ENCODE results near the gene LIF.
"Not testable (repeated sequence)": the region's sequence is repeated elsewhere in the genome, so short reads cannot be mapped to it uniquely, and the experiment has no call there.

LIF gene

GRCh38 chr22:30219668-30220278 lies 26.8 kb downstream of the LIF start:
- H3K4me3 ChIP-seq: no peak overlapping the region
- H3K36me3 ChIP-seq: no peaks in the 10 kb centered on the region
- TF ChIP-seq, protein P1, sequence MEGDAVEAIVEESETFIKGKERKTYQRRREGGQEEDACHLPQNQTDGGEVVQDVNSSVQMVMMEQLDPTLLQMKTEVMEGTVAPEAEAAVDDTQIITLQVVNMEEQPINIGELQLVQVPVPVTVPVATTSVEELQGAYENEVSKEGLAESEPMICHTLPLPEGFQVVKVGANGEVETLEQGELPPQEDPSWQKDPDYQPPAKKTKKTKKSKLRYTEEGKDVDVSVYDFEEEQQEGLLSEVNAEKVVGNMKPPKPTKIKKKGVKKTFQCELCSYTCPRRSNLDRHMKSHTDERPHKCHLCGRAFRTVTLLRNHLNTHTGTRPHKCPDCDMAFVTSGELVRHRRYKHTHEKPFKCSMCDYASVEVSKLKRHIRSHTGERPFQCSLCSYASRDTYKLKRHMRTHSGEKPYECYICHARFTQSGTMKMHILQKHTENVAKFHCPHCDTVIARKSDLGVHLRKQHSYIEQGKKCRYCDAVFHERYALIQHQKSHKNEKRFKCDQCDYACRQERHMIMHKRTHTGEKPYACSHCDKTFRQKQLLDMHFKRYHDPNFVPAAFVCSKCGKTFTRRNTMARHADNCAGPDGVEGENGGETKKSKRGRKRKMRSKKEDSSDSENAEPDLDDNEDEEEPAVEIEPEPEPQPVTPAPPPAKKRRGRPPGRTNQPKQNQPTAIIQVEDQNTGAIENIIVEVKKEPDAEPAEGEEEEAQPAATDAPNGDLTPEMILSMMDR (IDR thresholded peaks at IDR 0.05): no peak
- H3K27ac ChIP-seq: no peak overlapping the region
- H3K4me1 ChIP-seq: peaks cover 0 to 15% (median 11%) of the 10 kb centered on the region in 4 donors
- no peaks in the 10 kb centered on the region for H3K9me3 ChIP-seq
- peaks cover 0 to 12% of the 10 kb centered on the region in 2 donors for H3K27me3 ChIP-seq
- intact Hi-C loops (cut with DNase I; ENCODE audit: low total_unique reads): no loop called here
- no peak for DNase-seq

DNA sequence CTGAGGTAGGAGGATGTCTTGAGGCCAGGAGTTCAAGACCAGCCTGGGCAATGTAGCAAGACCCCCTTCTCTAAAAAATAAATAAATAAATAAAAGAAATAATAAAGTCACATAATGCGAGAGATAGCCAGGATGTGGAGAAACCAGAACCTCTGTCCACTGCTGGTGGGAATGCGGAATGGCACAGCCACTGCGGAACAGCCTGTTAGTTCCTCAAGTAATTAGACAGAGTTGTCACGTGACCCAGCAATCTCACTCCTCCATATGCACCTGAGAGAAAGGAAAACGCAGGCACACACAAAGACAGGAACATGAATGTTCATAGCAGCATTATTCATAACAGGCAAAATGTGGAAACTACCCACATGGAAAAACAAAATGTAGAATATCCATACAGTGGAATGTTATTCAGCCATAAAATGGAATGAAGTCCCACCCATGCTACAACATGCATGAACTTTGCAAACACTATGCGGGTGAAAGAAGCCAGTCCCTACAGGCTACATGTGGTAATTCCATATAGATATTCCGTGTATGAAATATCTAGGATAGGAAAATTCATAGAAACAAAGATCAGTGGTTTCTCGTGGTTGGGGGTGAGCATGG lies 27.4 kb downstream of the LIF start:
- intact Hi-C loops (cut with DNase I; ENCODE audit: low total_unique reads): no loop called here

DNA sequence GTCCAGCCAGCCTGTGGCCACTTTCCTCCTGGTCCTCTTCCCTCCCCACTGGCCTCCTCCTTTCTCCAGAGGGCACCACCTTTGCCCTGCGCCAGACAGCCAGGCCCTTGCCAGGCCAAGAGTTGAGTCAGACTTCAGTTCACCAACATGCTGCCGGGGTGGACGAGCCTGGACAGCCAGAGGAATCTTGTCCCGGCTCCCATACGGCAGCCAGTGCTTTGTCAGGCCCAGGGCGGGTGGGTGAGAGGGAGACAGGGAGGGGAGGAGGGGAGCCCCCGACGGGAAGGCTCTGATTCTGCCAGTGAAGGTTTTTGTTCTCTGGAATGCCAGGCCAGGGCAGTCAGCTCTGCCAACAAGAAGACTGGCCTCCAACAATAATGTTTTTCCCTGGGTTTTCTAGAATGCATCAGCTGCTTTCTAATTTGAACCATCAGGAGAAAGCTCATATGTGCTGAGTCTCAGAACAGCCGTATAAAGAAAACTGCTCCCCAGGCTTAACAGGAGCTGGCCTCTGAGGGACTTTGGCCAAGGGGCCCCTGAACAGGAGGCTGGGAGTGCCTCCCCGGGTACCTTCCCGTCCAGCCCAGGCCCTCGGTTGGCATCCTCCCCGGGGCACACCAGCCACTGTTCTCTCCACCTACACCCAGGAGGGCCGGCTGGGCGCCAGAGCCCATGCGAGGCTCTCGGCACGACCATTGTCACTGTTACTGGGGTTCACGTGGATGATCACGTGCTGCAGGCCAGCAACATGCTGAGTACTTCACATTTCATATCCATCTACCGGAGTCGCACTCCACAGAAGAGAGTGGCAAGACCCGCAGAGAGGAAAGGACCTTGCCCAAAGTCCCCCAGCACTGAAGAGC lies 28.6 kb downstream of the LIF start:
- Histone ChIP-seq H3K27ac (peak overlapping the region; percentile 76 to 78), H3K36me3 (no peaks in the 10 kb centered on the region)

More for the DNA sequence above, 27.4 kb downstream of the LIF start:
- Histone ChIP-seq H3K36me3 (no peaks in the 10 kb centered on the region), H3K4me1 (peaks cover 0 to 15% (median 11%) of the 10 kb centered on the region in 4 donors), H3K27me3 (peaks cover 0 to 12% of the 10 kb centered on the region in 2 donors), H3K27ac (no peak overlapping the region), H3K4me3 (no peak overlapping the region), H3K9me3 (no peaks in the 10 kb centered on the region)
- DNase-seq: no peak
- TF ChIP-seq, protein P1 (IDR thresholded peaks at IDR 0.05): no peak

DNA sequence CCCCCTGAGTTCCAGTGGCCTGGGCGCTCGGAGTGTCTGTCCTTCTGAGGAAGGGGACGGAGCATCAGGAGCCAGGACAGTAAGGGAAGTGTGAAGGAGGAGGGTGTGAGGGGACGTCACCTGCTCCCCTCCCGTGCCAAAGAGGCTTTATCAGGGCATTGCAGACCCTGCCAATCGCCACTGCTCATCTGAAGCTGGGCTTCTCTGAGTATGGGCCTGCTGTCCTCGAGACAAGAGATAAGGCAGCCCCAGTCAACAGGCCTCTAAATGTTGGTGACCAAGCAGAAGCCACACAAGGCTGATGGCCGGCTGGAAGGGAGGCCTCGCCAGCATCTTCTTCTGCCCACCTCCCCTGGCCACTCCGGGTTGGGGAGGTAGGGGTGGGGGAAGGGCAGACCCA lies 29.8 kb downstream of the LIF start:
- no peak for DNase-seq
- intact Hi-C loops (cut with DNase I; ENCODE audit: low total_unique reads): no loop called here
- Histone ChIP-seq H3K4me3 (no peak overlapping the region), H3K4me1 (peaks cover 0 to 27% (median 13%) of the 10 kb centered on the region in 4 donors), H3K27me3 (no peaks in the 10 kb centered on the region), H3K36me3 (no peaks in the 10 kb centered on the region), H3K9me3 (no peaks in the 10 kb centered on the region), H3K27ac (no peak overlapping the region)
- TF ChIP-seq, protein P1 (IDR thresholded peaks at IDR 0.05): no peak

More for the DNA sequence above, 28.6 kb downstream of the LIF start:
- intact Hi-C loops (cut with DNase I; ENCODE audit: low total_unique reads): no loop called here
- TF ChIP-seq, protein P1 (IDR thresholded peaks at IDR 0.05): no peak
- Histone ChIP-seq H3K4me3 (peak overlapping the region in 1 of 2 donors; percentile 1), H3K9me3 (no peaks in the 10 kb centered on the region), H3K27me3 (peaks cover 0 to 8% of the 10 kb centered on the region in 2 donors), H3K4me1 (peaks cover 0 to 21% (median 13%) of the 10 kb centered on the region in 4 donors)
- peak in 1 of 2 donors; percentile 82 for DNase-seq

DNA sequence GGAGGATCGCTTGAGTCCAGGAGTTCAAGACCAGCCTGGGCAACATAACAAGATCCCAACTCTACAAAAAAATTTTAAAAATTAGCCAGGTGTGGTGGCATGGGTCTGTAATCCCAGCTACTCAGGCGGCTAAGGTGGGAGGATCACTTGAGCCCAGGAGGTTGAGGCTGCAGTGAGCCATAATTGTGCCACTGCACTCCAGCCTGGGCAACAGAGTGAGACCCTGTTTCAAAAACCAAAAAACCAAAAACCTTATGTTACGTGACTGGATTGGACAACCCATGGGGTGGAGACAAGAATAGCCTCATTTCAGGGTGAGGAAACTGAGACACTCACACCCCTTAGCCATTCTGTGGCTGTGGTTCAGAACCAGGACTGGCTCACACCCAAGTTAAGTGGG lies 30.3 kb downstream of the LIF start:
- H3K27ac ChIP-seq; H3K36me3 ChIP-seq; H3K4me3 ChIP-seq; H3K27me3 ChIP-seq; intact Hi-C loops (cut with DNase I; ENCODE audit: low total_unique reads); H3K9me3 ChIP-seq; DNase-seq: not testable (repeated sequence)
- peaks cover 0 to 27% (median 13%) of the 10 kb centered on the region in 4 donors for H3K4me1 ChIP-seq
